H9 (cell line): ENCODE measurements around the gene ZFYVE27. TPM values are rescaled to one million over a fixed set of nuclear protein-coding genes. Genes with fewer than 3 reads are reported as not detected.

Experiments used
- DNase-seq: peaks from one replicate; pipeline ENCODE4 v3.0.0-alpha.2; 2017
- H2AFZ ChIP-seq: one replicate; pipeline ENCODE4 v1.6.1; 2013; ENCODE audit warnings: mild to moderate bottlenecking, low read length, control low read depth, moderate library complexity
- H2AK5ac ChIP-seq: 2 replicates; pipeline ENCODE4 v1.6.1; 2013; ENCODE audit warnings: low read length, control low read depth, mixed read lengths; ENCODE audit not compliant: insufficient read length
- H2BK120ac ChIP-seq: one replicate; pipeline ENCODE4 v1.6.1; 2013; ENCODE audit warnings: low read depth, mild to moderate bottlenecking, low read length, control low read depth, inconsistent platforms; ENCODE audit not compliant: poor library complexity, severe bottlenecking
- H2BK12ac ChIP-seq: 2 replicates; pipeline ENCODE4 v1.6.1; 2013; ENCODE audit warnings: low read length, control low read depth, mixed read lengths, low read depth; ENCODE audit not compliant: insufficient read length
- H2BK15ac ChIP-seq: 2 replicates; pipeline ENCODE4 v1.6.1; 2013; ENCODE audit warnings: low read depth, low read length, control low read depth
- H2BK20ac ChIP-seq: one replicate; pipeline ENCODE4 v1.6.1; 2013; ENCODE audit warnings: low read depth, mild to moderate bottlenecking, low read length, control low read depth, inconsistent platforms; ENCODE audit not compliant: poor library complexity, severe bottlenecking
- H2BK5ac ChIP-seq: 2 replicates; pipeline ENCODE4 v1.6.1; 2013; ENCODE audit warnings: low read length, control low read depth, mixed read lengths; ENCODE audit not compliant: insufficient read length
- H3K14ac ChIP-seq: 2 replicates; pipeline ENCODE4 v1.6.1; 2013; ENCODE audit warnings: low read length, control low read depth; ENCODE audit not compliant: insufficient read depth
- H3K18ac ChIP-seq: 2 replicates; pipeline ENCODE4 v1.6.1; 2013; ENCODE audit warnings: low read depth, mild to moderate bottlenecking, mixed read lengths, low read length, control low read depth; ENCODE audit not compliant: insufficient read length
- H3K23ac ChIP-seq: 2 replicates; pipeline ENCODE4 v1.6.1; 2013; ENCODE audit warnings: low read length, control low read depth, mixed read lengths, low read depth; ENCODE audit not compliant: insufficient read length
- H3K23me2 ChIP-seq: 2 replicates; pipeline ENCODE4 v1.6.1; 2013; ENCODE audit warnings: low read depth, mild to moderate bottlenecking, mixed read lengths, low read length, control low read depth; ENCODE audit not compliant: insufficient read length, poor library complexity, severe bottlenecking
- H3K27ac ChIP-seq: 2 replicates; pipeline ENCODE4 v1.5.1; 2013; ENCODE audit warnings: low read length, control low read depth, mixed read lengths, low read depth; ENCODE audit not compliant: insufficient read length
- H3K27me3 ChIP-seq: 2 replicates; pipeline ENCODE4 v1.6.1; 2013; ENCODE audit warnings: low read length, control low read depth, inconsistent platforms; ENCODE audit not compliant: insufficient read depth
- H3K4ac ChIP-seq: 2 replicates; pipeline ENCODE4 v1.6.1; 2013; ENCODE audit warnings: low read depth, mild to moderate bottlenecking, control low read depth, inconsistent platforms, low read length, moderate library complexity
- H3K4me1 ChIP-seq: 2 replicates; pipeline ENCODE4 v1.6.1; 2013; ENCODE audit warnings: low read length, control low read depth, inconsistent platforms; ENCODE audit not compliant: insufficient read depth
- H3K4me2 ChIP-seq: 2 replicates; pipeline ENCODE4 v1.6.1; 2013; ENCODE audit warnings: low read length, control low read depth, mixed read lengths; ENCODE audit not compliant: insufficient read length, insufficient read depth
- H3K56ac ChIP-seq: 2 replicates; pipeline ENCODE4 v1.6.1; 2013; ENCODE audit warnings: low read depth, mild to moderate bottlenecking, mixed read lengths, low read length, control low read depth; ENCODE audit not compliant: insufficient read length
- H3K79me1 ChIP-seq: 2 replicates; pipeline ENCODE4 v1.6.1; 2013; ENCODE audit warnings: low read depth, mild to moderate bottlenecking, moderate library complexity, low read length, control low read depth, inconsistent platforms; ENCODE audit not compliant: insufficient read depth, poor library complexity, severe bottlenecking
- H3K79me2 ChIP-seq: 2 replicates; pipeline ENCODE4 v1.6.1; 2013; ENCODE audit warnings: low read length, control low read depth, inconsistent platforms; ENCODE audit not compliant: insufficient read depth
- H3K9ac ChIP-seq: 2 replicates; pipeline ENCODE4 v1.6.1; 2013; ENCODE audit warnings: low read length, control low read depth, mixed read lengths; ENCODE audit not compliant: insufficient read length; ENCODE audit errors: extremely low read depth
- H3K9me3 ChIP-seq: one replicate; pipeline ENCODE4 v1.6.1; 2013; ENCODE audit warnings: low read depth, low read length, inconsistent platforms; ENCODE audit not compliant: control insufficient read depth
- H3T11ph ChIP-seq: one replicate; pipeline ENCODE4 v1.6.1; 2013; ENCODE audit warnings: mild to moderate bottlenecking, low read length, control low read depth, inconsistent platforms
- H4K20me1 ChIP-seq: one replicate; pipeline ENCODE4 v1.6.1; 2013; ENCODE audit not compliant: control insufficient read depth, insufficient read length, insufficient read depth
- H4K5ac ChIP-seq: 2 replicates; pipeline ENCODE4 v1.6.1; 2013; ENCODE audit warnings: low read depth, mild to moderate bottlenecking, mixed read lengths, low read length, control low read depth; ENCODE audit not compliant: insufficient read length
- H4K8ac ChIP-seq: replicated peaks from 2 replicates; pipeline ENCODE4 v1.6.1; 2013; ENCODE audit warnings: low read length, control low read depth, mixed read lengths, low read depth; ENCODE audit not compliant: insufficient read length
- H4K91ac ChIP-seq: 2 replicates; pipeline ENCODE4 v1.6.1; 2013; ENCODE audit warnings: low read depth, mild to moderate bottlenecking, moderate library complexity, mixed read lengths, low read length, control low read depth; ENCODE audit not compliant: insufficient read length
- H3K27ac Mint-ChIP-seq, 3 experiments: 2 replicates in 2 of 3; 3 replicates in 1 of 3; pipeline ENCODE4 v1.8.0; 2020 to 2021; ENCODE audit warnings: mixed read lengths in 3 of 3, mild to moderate bottlenecking in 1 of 3, moderate library complexity in 1 of 3
- H3K27me3 Mint-ChIP-seq: 2 replicates; pipeline ENCODE4 v1.8.0; 2021; ENCODE audit warnings: low read depth, mild to moderate bottlenecking, moderate library complexity, mixed read lengths
- H3K36me3 Mint-ChIP-seq, 3 experiments: 2 replicates in 2 of 3; 3 replicates in 1 of 3; pipeline ENCODE4 v1.8.0; 2020 to 2021; ENCODE audit warnings: low read depth in 3 of 3, mixed read lengths in 3 of 3; ENCODE audit not compliant: insufficient read depth in 1 of 3
- H3K4me1 Mint-ChIP-seq, 2 experiments: 2 replicates each; pipeline ENCODE4 v1.8.0; 2020; ENCODE audit warnings: mixed read lengths in 2 of 2
- H3K4me3 Mint-ChIP-seq, 2 experiments: 2 replicates in 1 of 2; 3 replicates in 1 of 2; pipeline ENCODE4 v1.8.0; 2020 to 2021; ENCODE audit warnings: mild to moderate bottlenecking in 2 of 2, mixed read lengths in 2 of 2, moderate library complexity in 1 of 2
- H3K9me3 Mint-ChIP-seq, 2 experiments: 2 replicates in 1 of 2; 3 replicates in 1 of 2; pipeline ENCODE4 v1.8.0; 2020; ENCODE audit warnings: mild to moderate bottlenecking in 2 of 2, mixed read lengths in 2 of 2, moderate library complexity in 1 of 2
- WGBS: extraction: QIAGEN DNeasy Blood & Tissue Kit; methylation state at CpG from one replicate; pipeline ENCODE4 v1.1.7; 2013; ENCODE audit warnings: missing lambda C conversion rate, low lambda C conversion rate, mixed read lengths; ENCODE audit not compliant: insufficient read length; ENCODE audit errors: extremely low coverage; 5-methylcytosine and 5-hydroxymethylcytosine counted together
- total RNA-seq: library from RNA; stranded (reverse); gene quantifications from 2 replicates; pipeline ENCODE4 v1.2.1, GENCODE V29; 2021
- TF ChIP-seq, protein P1 (sequence below): fragments of 200-600 bp; sonication (generic); conservative IDR thresholded peaks from 3 replicates; pipeline ENCODE4 v1.8.0; 2021; ENCODE audit warnings: antibody characterized with exemption, mild to moderate bottlenecking

The ZFYVE27 gene
- total RNA-seq, 1 experiment from 2014 or later: 33.2 TPM

DNA sequence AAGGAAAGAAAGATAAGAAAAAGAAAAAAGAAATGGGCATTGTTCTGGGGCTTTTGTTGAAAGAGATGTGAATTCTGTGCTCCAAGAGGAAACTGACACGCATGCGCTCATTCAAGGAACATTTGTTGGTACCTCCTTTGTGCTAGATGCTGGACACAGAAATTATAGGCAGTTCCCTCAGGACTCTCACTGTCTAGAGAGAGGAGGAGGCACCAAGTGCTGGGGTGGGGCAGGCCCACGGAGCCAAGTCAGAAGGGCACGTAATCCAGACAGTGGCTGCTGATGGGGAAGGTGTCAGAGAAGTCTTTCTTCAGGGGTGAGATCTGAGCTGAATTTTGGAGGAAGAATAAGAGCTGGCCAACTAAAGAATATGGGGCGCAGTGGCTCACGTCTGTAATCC, 2.9 kb upstream of the ZFYVE27 start:
- H2BK12ac ChIP-seq: no peak overlapping the region
- no peak overlapping the region for H3K27ac ChIP-seq
- no CpG with 5 or more reads among the region's 6 CpGs for WGBS
- no peak overlapping the region for H3K4me2 ChIP-seq
- H3K27me3 ChIP-seq: peaks cover 17% of the 10 kb centered on the region; the same call in 1 of the 2 replicates
- peaks cover 7% of the 10 kb centered on the region for H3K79me1 ChIP-seq
- Mint-ChIP-seq H3K27ac (no peak overlapping the region), H3K9me3 (peaks cover 15 to 16% of the 10 kb centered on the region in 2 experiments), H3K36me3 (peaks cover 15 to 20% (median 18%) of the 10 kb centered on the region in 3 experiments), H3K4me3 (no peak overlapping the region), H3K27me3 (peaks cover 33% of the 10 kb centered on the region), H3K4me1 (peaks cover 8 to 12% of the 10 kb centered on the region in 2 experiments)
- peaks cover 7% of the 10 kb centered on the region for H3K23me2 ChIP-seq
- H4K5ac ChIP-seq: no peak overlapping the region
- peaks cover 5% of the 10 kb centered on the region; the same call in 1 of the 2 replicates for H3K79me2 ChIP-seq
- H4K91ac ChIP-seq: no peak overlapping the region
- no peak overlapping the region for H3K9ac ChIP-seq
- no peak overlapping the region for H3K4ac ChIP-seq
- H4K20me1 ChIP-seq: no peaks in the 10 kb centered on the region
- no peak overlapping the region for H3K14ac ChIP-seq
- H2AK5ac ChIP-seq: no peak overlapping the region
- DNase-seq: no peak
- H2BK120ac ChIP-seq: no peak overlapping the region
- no peaks in the 10 kb centered on the region for H3K4me1 ChIP-seq
- H2BK15ac ChIP-seq: no peak overlapping the region
- no peak overlapping the region for H2BK20ac ChIP-seq
- peaks cover 4% of the 10 kb centered on the region for H3K9me3 ChIP-seq
- no peak overlapping the region for H2BK5ac ChIP-seq
- H3K18ac ChIP-seq: no peak overlapping the region
- H3K56ac ChIP-seq: no peak overlapping the region
- H3T11ph ChIP-seq: no peak overlapping the region
- no peak overlapping the region for H3K23ac ChIP-seq
- no peak overlapping the region for H4K8ac ChIP-seq
- TF ChIP-seq, protein P1, sequence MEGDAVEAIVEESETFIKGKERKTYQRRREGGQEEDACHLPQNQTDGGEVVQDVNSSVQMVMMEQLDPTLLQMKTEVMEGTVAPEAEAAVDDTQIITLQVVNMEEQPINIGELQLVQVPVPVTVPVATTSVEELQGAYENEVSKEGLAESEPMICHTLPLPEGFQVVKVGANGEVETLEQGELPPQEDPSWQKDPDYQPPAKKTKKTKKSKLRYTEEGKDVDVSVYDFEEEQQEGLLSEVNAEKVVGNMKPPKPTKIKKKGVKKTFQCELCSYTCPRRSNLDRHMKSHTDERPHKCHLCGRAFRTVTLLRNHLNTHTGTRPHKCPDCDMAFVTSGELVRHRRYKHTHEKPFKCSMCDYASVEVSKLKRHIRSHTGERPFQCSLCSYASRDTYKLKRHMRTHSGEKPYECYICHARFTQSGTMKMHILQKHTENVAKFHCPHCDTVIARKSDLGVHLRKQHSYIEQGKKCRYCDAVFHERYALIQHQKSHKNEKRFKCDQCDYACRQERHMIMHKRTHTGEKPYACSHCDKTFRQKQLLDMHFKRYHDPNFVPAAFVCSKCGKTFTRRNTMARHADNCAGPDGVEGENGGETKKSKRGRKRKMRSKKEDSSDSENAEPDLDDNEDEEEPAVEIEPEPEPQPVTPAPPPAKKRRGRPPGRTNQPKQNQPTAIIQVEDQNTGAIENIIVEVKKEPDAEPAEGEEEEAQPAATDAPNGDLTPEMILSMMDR: no peak
- H2AFZ ChIP-seq: no peak overlapping the region
